Measurements from ENCODE around the gene PPAT. TPM values are rescaled to one million over a fixed set of nuclear protein-coding genes. Genes with fewer than 3 reads are reported as not detected.

PPAT gene
- total and polyA plus RNA-seq, 2 donors (not counting 3 experiments of a cell fraction or from before 2014, with no cell fraction given): 4.3 to 25.5 TPM

DNA sequence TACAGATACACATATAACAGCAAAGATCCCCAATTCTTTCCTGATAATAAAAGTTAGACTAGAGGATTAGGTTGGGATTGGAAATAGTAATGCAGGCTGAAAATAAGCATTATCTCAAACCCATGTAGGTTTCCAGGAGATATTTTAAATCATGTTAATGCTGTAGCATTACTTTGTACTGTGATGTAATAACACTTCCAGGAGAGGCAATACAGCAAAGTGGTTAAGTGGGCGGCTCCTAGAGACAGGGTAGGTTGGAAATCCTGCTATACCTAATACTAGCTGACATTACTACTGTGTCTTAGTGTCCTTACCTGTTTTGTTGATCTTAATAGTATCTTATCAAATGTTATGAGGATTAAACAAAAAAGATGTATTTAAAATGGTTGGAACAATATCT, 10.3 kb upstream of the PPAT start:
- no peak for FAIRE-seq
- TF ChIP-seq POLR2AphosphoS5 (IDR thresholded peaks at IDR 0.05; ENCODE audit: insufficient read depth, low read depth, low read length): no peak
- no peak for TF ChIP-seq JUN (IDR thresholded peaks at IDR 0.05; ENCODE audit: borderline replicate concordance, insufficient read depth, insufficient read length, low read depth)
- dilution Hi-C loops (cut with MboI; ENCODE audit: extremely low pct_ligation_motif_present, low sequenced_read_pairs): no loop called here
- H3K4me1 ChIP-seq (ENCODE audit: control insufficient read depth, extremely low read depth, insufficient read depth, low read length): peaks cover 2% of the 10 kb centered on the region
- intact Hi-C loops (cut with micrococcal nuclease): no loop called here
- no peaks in the 10 kb centered on the region for H3K9me1 ChIP-seq (replicated peaks; ENCODE audit: control insufficient read depth, extremely low read depth, insufficient read depth, low read length)
- no peaks in the 10 kb centered on the region for H3K27me3 ChIP-seq (ENCODE audit: control insufficient read depth in 2 of 2, insufficient read depth in 2 of 2, low read length in 2 of 2)
- ChIA-PET CTCF (no interaction called here), POLR2A (no interaction called here)
- H2AFZ ChIP-seq (ENCODE audit: low read depth, low read length): no peak overlapping the region
- H3K9me3 ChIP-seq (replicated peaks; ENCODE audit: control insufficient read depth, insufficient read depth, low read length): no peaks in the 10 kb centered on the region
- no peak overlapping the region for H3K4me3 ChIP-seq (replicated peaks in 1 of 3; ENCODE audit: insufficient read depth in 1 of 3, low read depth in 1 of 3, low read length in 3 of 3)
- H3K27ac ChIP-seq (ENCODE audit: insufficient read depth, low read depth, low read length): no peak overlapping the region
- no peak overlapping the region for H3K4me2 ChIP-seq (ENCODE audit: insufficient read depth, low read length)
- H3K79me2 ChIP-seq (ENCODE audit: control insufficient read depth, insufficient read depth, low read length): peaks cover 44% of the 10 kb centered on the region
- no TSS peak for BruUV-seq (replicated peaks)
- DNase-seq (ENCODE audit: low read depth, low spot score): no peak
- H4K20me1 ChIP-seq (replicated peaks; ENCODE audit: control insufficient read depth, extremely low read depth, insufficient read depth, low read length): no peaks in the 10 kb centered on the region
- no peak overlapping the region for H3K9ac ChIP-seq (replicated peaks; ENCODE audit: extremely low read depth, insufficient read depth, low read length)
- peaks cover 0 to 22% of the 10 kb centered on the region in 2 experiments for H3K36me3 ChIP-seq (ENCODE audit: control insufficient read depth in 2 of 2, extremely low read depth in 1 of 2, insufficient read depth in 2 of 2, low read length in 2 of 2)

DNA sequence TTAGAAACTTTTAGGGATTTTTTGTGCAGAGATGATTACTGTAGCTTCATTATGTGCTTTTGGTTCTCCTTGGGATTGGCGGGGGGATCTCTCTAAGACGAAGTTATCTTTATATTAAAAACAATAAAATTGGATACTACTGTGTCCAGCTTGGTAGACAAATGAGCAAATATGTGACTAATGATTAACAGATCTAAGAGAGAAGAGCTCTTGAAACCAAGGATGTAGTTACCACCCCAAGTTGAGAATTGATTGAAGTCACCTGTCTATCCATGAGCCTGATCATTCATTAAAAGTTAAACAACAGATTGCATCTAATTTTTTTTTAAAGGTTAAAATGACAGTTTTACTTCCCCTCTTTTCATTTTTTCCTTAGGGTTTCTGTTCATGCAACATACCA, 9.3 kb upstream of the PPAT start:
- no peak overlapping the region for H3K4me3 ChIP-seq (replicated peaks in 1 of 3; ENCODE audit: insufficient read depth in 1 of 3, low read depth in 1 of 3, low read length in 3 of 3)
- H3K9ac ChIP-seq (replicated peaks; ENCODE audit: extremely low read depth, insufficient read depth, low read length): no peak overlapping the region
- peaks cover 2% of the 10 kb centered on the region for H3K4me1 ChIP-seq (ENCODE audit: control insufficient read depth, extremely low read depth, insufficient read depth, low read length)
- no peak for TF ChIP-seq POLR2A (IDR thresholded peaks at IDR 0.05; ENCODE audit: low read depth, low read length)
- TF ChIP-seq, protein P1, sequence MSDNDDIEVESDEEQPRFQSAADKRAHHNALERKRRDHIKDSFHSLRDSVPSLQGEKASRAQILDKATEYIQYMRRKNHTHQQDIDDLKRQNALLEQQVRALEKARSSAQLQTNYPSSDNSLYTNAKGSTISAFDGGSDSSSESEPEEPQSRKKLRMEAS (IDR thresholded peaks at IDR 0.05; ENCODE audit: insufficient read depth, insufficient read length): no peak
- no peak for TF ChIP-seq EZH2 (IDR thresholded peaks at IDR 0.05; ENCODE audit: borderline replicate concordance, low read depth, low read length, severe bottlenecking)
- TF ChIP-seq, protein P2, sequence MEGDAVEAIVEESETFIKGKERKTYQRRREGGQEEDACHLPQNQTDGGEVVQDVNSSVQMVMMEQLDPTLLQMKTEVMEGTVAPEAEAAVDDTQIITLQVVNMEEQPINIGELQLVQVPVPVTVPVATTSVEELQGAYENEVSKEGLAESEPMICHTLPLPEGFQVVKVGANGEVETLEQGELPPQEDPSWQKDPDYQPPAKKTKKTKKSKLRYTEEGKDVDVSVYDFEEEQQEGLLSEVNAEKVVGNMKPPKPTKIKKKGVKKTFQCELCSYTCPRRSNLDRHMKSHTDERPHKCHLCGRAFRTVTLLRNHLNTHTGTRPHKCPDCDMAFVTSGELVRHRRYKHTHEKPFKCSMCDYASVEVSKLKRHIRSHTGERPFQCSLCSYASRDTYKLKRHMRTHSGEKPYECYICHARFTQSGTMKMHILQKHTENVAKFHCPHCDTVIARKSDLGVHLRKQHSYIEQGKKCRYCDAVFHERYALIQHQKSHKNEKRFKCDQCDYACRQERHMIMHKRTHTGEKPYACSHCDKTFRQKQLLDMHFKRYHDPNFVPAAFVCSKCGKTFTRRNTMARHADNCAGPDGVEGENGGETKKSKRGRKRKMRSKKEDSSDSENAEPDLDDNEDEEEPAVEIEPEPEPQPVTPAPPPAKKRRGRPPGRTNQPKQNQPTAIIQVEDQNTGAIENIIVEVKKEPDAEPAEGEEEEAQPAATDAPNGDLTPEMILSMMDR (IDR thresholded peaks at IDR 0.05; ENCODE audit: extremely low read depth in 1 of 2, insufficient read depth in 1 of 2, low read depth in 1 of 2, low read length in 2 of 2): no peak
- TF ChIP-seq MYC (IDR thresholded peaks at IDR 0.05; ENCODE audit: low read depth, low read length): no peak
- no peak for TF ChIP-seq GATA2 (IDR thresholded peaks at IDR 0.05; ENCODE audit: insufficient read depth, insufficient read length, low read depth, low read length)
- TF ChIP-seq POLR2AphosphoS5 (IDR thresholded peaks at IDR 0.05; ENCODE audit: insufficient read depth, low read depth, low read length): no peak
- no peak for TF ChIP-seq JUN (IDR thresholded peaks at IDR 0.05; ENCODE audit: borderline replicate concordance, insufficient read depth, insufficient read length, low read depth)
- no peak for TF ChIP-seq FOS (IDR thresholded peaks at IDR 0.05; ENCODE audit: borderline replicate concordance, insufficient read depth, low read length)
- POLR2A ChIA-PET: no interaction called here
- no TSS peak for BruUV-seq (replicated peaks)
- intact Hi-C loops (cut with micrococcal nuclease): no loop called here
- H3K27ac ChIP-seq (ENCODE audit: insufficient read depth, low read depth, low read length): no peak overlapping the region
- no peaks in the 10 kb centered on the region for H3K27me3 ChIP-seq (ENCODE audit: control insufficient read depth in 2 of 2, insufficient read depth in 2 of 2, low read length in 2 of 2)
- H2AFZ ChIP-seq (ENCODE audit: low read depth, low read length): no peak overlapping the region
- DNase-seq (ENCODE audit: low read depth, low spot score) (no peak), FAIRE-seq (no peak)
- no peaks in the 10 kb centered on the region for H3K9me1 ChIP-seq (replicated peaks; ENCODE audit: control insufficient read depth, extremely low read depth, insufficient read depth, low read length)
- H3K79me2 ChIP-seq (ENCODE audit: control insufficient read depth, insufficient read depth, low read length): peaks cover 54% of the 10 kb centered on the region
- H3K4me2 ChIP-seq (ENCODE audit: insufficient read depth, low read length): no peak overlapping the region
- dilution Hi-C loops (cut with MboI; ENCODE audit: extremely low pct_ligation_motif_present, low sequenced_read_pairs): no loop called here
- H3K36me3 ChIP-seq (ENCODE audit: control insufficient read depth in 2 of 2, extremely low read depth in 1 of 2, insufficient read depth in 2 of 2, low read length in 2 of 2): peaks cover 0 to 19% of the 10 kb centered on the region in 2 experiments
- no peaks in the 10 kb centered on the region for H3K9me3 ChIP-seq (replicated peaks; ENCODE audit: control insufficient read depth, insufficient read depth, low read length)
- no peaks in the 10 kb centered on the region for H4K20me1 ChIP-seq (replicated peaks; ENCODE audit: control insufficient read depth, extremely low read depth, insufficient read depth, low read length)
- CTCF ChIA-PET: interaction anchor here (1.1 to 1.2 kb wide), 2 partner anchors 13 to 15 kb away, joined by 3 to 5 read pairs; no protein-coding TSS in a partner anchor
